PFSK-1 (cell line): ENCODE measurements around the gene SCARB1.

Experiments
- POLR2AphosphoS5 ChIP-seq: IDR thresholded peaks from 2 replicates; pipeline ENCODE4 v1.6.1; 2012; ENCODE audit warnings: low read depth, mild to moderate bottlenecking, control low read depth, low read length, moderate library complexity
- REST ChIP-seq, 2 experiments: IDR thresholded peaks; 2 replicates each; pipeline versions ENCODE4 v1.6.1 to v1.8.0; 2011 to 2012; ENCODE audit warnings: low read depth in 2 of 2, low read length in 2 of 2, control low read depth in 1 of 2, inconsistent platforms in 1 of 2, mild to moderate bottlenecking in 1 of 2, moderate library complexity in 1 of 2; ENCODE audit not compliant: insufficient read depth in 1 of 2
- SIN3A ChIP-seq: IDR thresholded peaks from 2 replicates; pipeline ENCODE4 v1.6.1; 2012; ENCODE audit warnings: mild to moderate bottlenecking, low read length, moderate library complexity, borderline replicate concordance; ENCODE audit not compliant: insufficient read depth
- TAF1 ChIP-seq: IDR thresholded peaks from 2 replicates; pipeline ENCODE4 v1.6.1; 2012; ENCODE audit warnings: low read length, control low read depth, borderline replicate concordance; ENCODE audit not compliant: insufficient read depth

- TF ChIP-seq SIN3A (no peak), REST (IDR thresholded peaks at IDR 0.05; ENCODE audit: insufficient read depth in 1 of 2, low read depth in 2 of 2, low read length in 2 of 2) (no peak), TAF1 (no peak), POLR2AphosphoS5 (no peak)
Measured at GRCh38 chr12:124805050-124805449, 58.6 kb downstream of the SCARB1 start.
